H9 (cell line): ENCODE data around the gene RMDN2. TPM values are rescaled to one million over a fixed set of nuclear protein-coding genes. Genes with fewer than 3 reads are reported as not detected.
"Not testable (repeated sequence)": the region's sequence is repeated elsewhere in the genome, so short reads cannot be mapped to it uniquely, and the experiment has no call there.

Source experiments
- DNase-seq: peaks from one replicate; pipeline ENCODE4 v3.0.0-alpha.2; 2017
- H2AFZ ChIP-seq: one replicate; pipeline ENCODE4 v1.6.1; 2013; ENCODE audit warnings: mild to moderate bottlenecking, low read length, control low read depth, moderate library complexity
- H2AK5ac ChIP-seq: 2 replicates; pipeline ENCODE4 v1.6.1; 2013; ENCODE audit warnings: low read length, control low read depth, mixed read lengths; ENCODE audit not compliant: insufficient read length
- H2BK120ac ChIP-seq: one replicate; pipeline ENCODE4 v1.6.1; 2013; ENCODE audit warnings: low read depth, mild to moderate bottlenecking, low read length, control low read depth, inconsistent platforms; ENCODE audit not compliant: poor library complexity, severe bottlenecking
- H2BK12ac ChIP-seq: 2 replicates; pipeline ENCODE4 v1.6.1; 2013; ENCODE audit warnings: low read length, control low read depth, mixed read lengths, low read depth; ENCODE audit not compliant: insufficient read length
- H2BK15ac ChIP-seq: 2 replicates; pipeline ENCODE4 v1.6.1; 2013; ENCODE audit warnings: low read depth, low read length, control low read depth
- H2BK20ac ChIP-seq: one replicate; pipeline ENCODE4 v1.6.1; 2013; ENCODE audit warnings: low read depth, mild to moderate bottlenecking, low read length, control low read depth, inconsistent platforms; ENCODE audit not compliant: poor library complexity, severe bottlenecking
- H2BK5ac ChIP-seq: 2 replicates; pipeline ENCODE4 v1.6.1; 2013; ENCODE audit warnings: low read length, control low read depth, mixed read lengths; ENCODE audit not compliant: insufficient read length
- H3K14ac ChIP-seq: 2 replicates; pipeline ENCODE4 v1.6.1; 2013; ENCODE audit warnings: low read length, control low read depth; ENCODE audit not compliant: insufficient read depth
- H3K18ac ChIP-seq: 2 replicates; pipeline ENCODE4 v1.6.1; 2013; ENCODE audit warnings: low read depth, mild to moderate bottlenecking, mixed read lengths, low read length, control low read depth; ENCODE audit not compliant: insufficient read length
- H3K23ac ChIP-seq: 2 replicates; pipeline ENCODE4 v1.6.1; 2013; ENCODE audit warnings: low read length, control low read depth, mixed read lengths, low read depth; ENCODE audit not compliant: insufficient read length
- H3K23me2 ChIP-seq: 2 replicates; pipeline ENCODE4 v1.6.1; 2013; ENCODE audit warnings: low read depth, mild to moderate bottlenecking, mixed read lengths, low read length, control low read depth; ENCODE audit not compliant: insufficient read length, poor library complexity, severe bottlenecking
- H3K27ac ChIP-seq: 2 replicates; pipeline ENCODE4 v1.5.1; 2013; ENCODE audit warnings: low read length, control low read depth, mixed read lengths, low read depth; ENCODE audit not compliant: insufficient read length
- H3K27me3 ChIP-seq: 2 replicates; pipeline ENCODE4 v1.6.1; 2013; ENCODE audit warnings: low read length, control low read depth, inconsistent platforms; ENCODE audit not compliant: insufficient read depth
- H3K4ac ChIP-seq: 2 replicates; pipeline ENCODE4 v1.6.1; 2013; ENCODE audit warnings: low read depth, mild to moderate bottlenecking, control low read depth, inconsistent platforms, low read length, moderate library complexity
- H3K4me1 ChIP-seq: 2 replicates; pipeline ENCODE4 v1.6.1; 2013; ENCODE audit warnings: low read length, control low read depth, inconsistent platforms; ENCODE audit not compliant: insufficient read depth
- H3K4me2 ChIP-seq: 2 replicates; pipeline ENCODE4 v1.6.1; 2013; ENCODE audit warnings: low read length, control low read depth, mixed read lengths; ENCODE audit not compliant: insufficient read length, insufficient read depth
- H3K56ac ChIP-seq: 2 replicates; pipeline ENCODE4 v1.6.1; 2013; ENCODE audit warnings: low read depth, mild to moderate bottlenecking, mixed read lengths, low read length, control low read depth; ENCODE audit not compliant: insufficient read length
- H3K79me1 ChIP-seq: 2 replicates; pipeline ENCODE4 v1.6.1; 2013; ENCODE audit warnings: low read depth, mild to moderate bottlenecking, moderate library complexity, low read length, control low read depth, inconsistent platforms; ENCODE audit not compliant: insufficient read depth, poor library complexity, severe bottlenecking
- H3K79me2 ChIP-seq: 2 replicates; pipeline ENCODE4 v1.6.1; 2013; ENCODE audit warnings: low read length, control low read depth, inconsistent platforms; ENCODE audit not compliant: insufficient read depth
- H3K9ac ChIP-seq: 2 replicates; pipeline ENCODE4 v1.6.1; 2013; ENCODE audit warnings: low read length, control low read depth, mixed read lengths; ENCODE audit not compliant: insufficient read length; ENCODE audit errors: extremely low read depth
- H3K9me3 ChIP-seq: one replicate; pipeline ENCODE4 v1.6.1; 2013; ENCODE audit warnings: low read depth, low read length, inconsistent platforms; ENCODE audit not compliant: control insufficient read depth
- H3T11ph ChIP-seq: one replicate; pipeline ENCODE4 v1.6.1; 2013; ENCODE audit warnings: mild to moderate bottlenecking, low read length, control low read depth, inconsistent platforms
- H4K20me1 ChIP-seq: one replicate; pipeline ENCODE4 v1.6.1; 2013; ENCODE audit not compliant: control insufficient read depth, insufficient read length, insufficient read depth
- H4K5ac ChIP-seq: 2 replicates; pipeline ENCODE4 v1.6.1; 2013; ENCODE audit warnings: low read depth, mild to moderate bottlenecking, mixed read lengths, low read length, control low read depth; ENCODE audit not compliant: insufficient read length
- H4K8ac ChIP-seq: replicated peaks from 2 replicates; pipeline ENCODE4 v1.6.1; 2013; ENCODE audit warnings: low read length, control low read depth, mixed read lengths, low read depth; ENCODE audit not compliant: insufficient read length
- H4K91ac ChIP-seq: 2 replicates; pipeline ENCODE4 v1.6.1; 2013; ENCODE audit warnings: low read depth, mild to moderate bottlenecking, moderate library complexity, mixed read lengths, low read length, control low read depth; ENCODE audit not compliant: insufficient read length
- H3K27ac Mint-ChIP-seq, 3 experiments: 2 replicates in 2 of 3; 3 replicates in 1 of 3; pipeline ENCODE4 v1.8.0; 2020 to 2021; ENCODE audit warnings: mixed read lengths in 3 of 3, mild to moderate bottlenecking in 1 of 3, moderate library complexity in 1 of 3
- H3K27me3 Mint-ChIP-seq: 2 replicates; pipeline ENCODE4 v1.8.0; 2021; ENCODE audit warnings: low read depth, mild to moderate bottlenecking, moderate library complexity, mixed read lengths
- H3K36me3 Mint-ChIP-seq, 3 experiments: 2 replicates in 2 of 3; 3 replicates in 1 of 3; pipeline ENCODE4 v1.8.0; 2020 to 2021; ENCODE audit warnings: low read depth in 3 of 3, mixed read lengths in 3 of 3; ENCODE audit not compliant: insufficient read depth in 1 of 3
- H3K4me1 Mint-ChIP-seq, 2 experiments: 2 replicates each; pipeline ENCODE4 v1.8.0; 2020; ENCODE audit warnings: mixed read lengths in 2 of 2
- H3K4me3 Mint-ChIP-seq, 2 experiments: 2 replicates in 1 of 2; 3 replicates in 1 of 2; pipeline ENCODE4 v1.8.0; 2020 to 2021; ENCODE audit warnings: mild to moderate bottlenecking in 2 of 2, mixed read lengths in 2 of 2, moderate library complexity in 1 of 2
- H3K9me3 Mint-ChIP-seq, 2 experiments: 2 replicates in 1 of 2; 3 replicates in 1 of 2; pipeline ENCODE4 v1.8.0; 2020; ENCODE audit warnings: mild to moderate bottlenecking in 2 of 2, mixed read lengths in 2 of 2, moderate library complexity in 1 of 2
- WGBS: extraction: QIAGEN DNeasy Blood & Tissue Kit; methylation state at CpG from one replicate; pipeline ENCODE4 v1.1.7; 2013; ENCODE audit warnings: missing lambda C conversion rate, low lambda C conversion rate, mixed read lengths; ENCODE audit not compliant: insufficient read length; ENCODE audit errors: extremely low coverage; 5-methylcytosine and 5-hydroxymethylcytosine counted together
- total RNA-seq: library from RNA; stranded (reverse); gene quantifications from 2 replicates; pipeline ENCODE4 v1.2.1, GENCODE V29; 2021

RMDN2 gene
- total RNA-seq, 1 experiment from 2014 or later: 2.8 TPM

DNA sequence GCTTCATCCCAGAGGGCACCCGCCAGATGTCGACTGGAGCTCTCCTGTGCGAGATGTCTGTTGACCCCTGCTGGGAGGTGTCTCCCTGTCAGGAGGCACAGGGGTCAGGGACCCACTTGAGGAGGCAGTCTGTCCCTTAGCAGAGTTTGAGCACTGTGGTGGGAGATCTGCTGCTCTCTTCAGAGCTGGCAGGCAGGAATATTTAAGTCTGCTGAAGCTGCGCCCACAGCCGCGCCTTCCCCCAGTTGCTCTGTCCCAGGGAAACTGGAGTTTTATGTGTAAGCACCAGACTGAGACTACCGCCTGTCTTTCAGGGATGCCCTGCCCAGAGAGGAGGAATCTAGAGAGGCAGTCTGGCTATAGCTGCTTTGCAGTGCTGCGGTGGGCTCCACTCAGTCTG lies 16.2 kb downstream of the RMDN2 start:
- not testable (repeated sequence) for H4K91ac ChIP-seq, H2AFZ ChIP-seq, H3K23me2 ChIP-seq, H4K5ac ChIP-seq, H3K27me3 Mint-ChIP-seq, H3K4me3 Mint-ChIP-seq, H2BK5ac ChIP-seq, H3K4me2 ChIP-seq, H3K4me1 ChIP-seq, H2AK5ac ChIP-seq, H2BK12ac ChIP-seq, H3K9me3 ChIP-seq, H3T11ph ChIP-seq, H3K18ac ChIP-seq, H3K4ac ChIP-seq, H4K20me1 ChIP-seq, H3K9ac ChIP-seq, H2BK15ac ChIP-seq, H3K23ac ChIP-seq, DNase-seq, H3K27me3 ChIP-seq, H3K79me1 ChIP-seq, H2BK120ac ChIP-seq, H4K8ac ChIP-seq, H3K27ac ChIP-seq, H3K56ac ChIP-seq, H3K79me2 ChIP-seq, H3K14ac ChIP-seq, H3K4me1 Mint-ChIP-seq, H2BK20ac ChIP-seq
- Mint-ChIP-seq H3K27ac (peak overlapping the region in 1 of 3 experiments; percentile 92; a peak in 1 of 7 replicates), H3K9me3 (peaks cover 5 to 21% of the 10 kb centered on the region in 2 experiments; a peak in 4 of 5 replicates), H3K36me3 (peaks cover 0 to 15% (median 4%) of the 10 kb centered on the region in 3 experiments; a peak in 4 of 7 replicates)
- WGBS: no CpG with 5 or more reads among the region's 8 CpGs
